ENCODE measurements around the gene PAQR5.
"Not testable (repeated sequence)": the region's sequence is repeated elsewhere in the genome, so short reads cannot be mapped to it uniquely, and the experiment has no call there.

Gene PAQR5

DNA sequence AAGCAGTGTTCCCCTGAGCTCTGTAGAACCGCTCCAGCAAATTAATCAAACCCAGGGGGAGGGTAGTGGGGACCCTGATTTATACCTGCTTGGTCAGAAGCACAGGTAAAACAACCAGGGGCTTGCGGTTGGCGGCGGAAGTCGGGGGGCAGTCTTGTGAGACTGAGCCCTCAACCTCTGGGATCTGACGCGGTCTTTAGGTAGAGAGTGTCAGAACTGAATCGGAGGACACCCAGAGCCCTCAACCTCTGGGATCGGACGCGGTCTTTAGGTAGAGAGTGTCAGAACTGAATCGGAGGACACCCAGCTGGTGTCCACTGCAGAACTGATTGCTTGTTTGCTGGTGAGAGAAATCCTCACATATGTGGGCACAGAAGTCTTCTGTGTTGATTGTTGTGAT is 12.9 kb upstream of the PAQR5 start:
- Histone ChIP-seq H3K36me3 (no peaks in the 10 kb centered on the region), H3K4me1 (peaks cover 12% of the 10 kb centered on the region), H3K9me3 (no peaks in the 10 kb centered on the region), H3K27me3 (no peaks in the 10 kb centered on the region), H3K4me3 (ENCODE audit: low read depth, low read length) (no peak overlapping the region)
- TF ChIP-seq, protein P1, sequence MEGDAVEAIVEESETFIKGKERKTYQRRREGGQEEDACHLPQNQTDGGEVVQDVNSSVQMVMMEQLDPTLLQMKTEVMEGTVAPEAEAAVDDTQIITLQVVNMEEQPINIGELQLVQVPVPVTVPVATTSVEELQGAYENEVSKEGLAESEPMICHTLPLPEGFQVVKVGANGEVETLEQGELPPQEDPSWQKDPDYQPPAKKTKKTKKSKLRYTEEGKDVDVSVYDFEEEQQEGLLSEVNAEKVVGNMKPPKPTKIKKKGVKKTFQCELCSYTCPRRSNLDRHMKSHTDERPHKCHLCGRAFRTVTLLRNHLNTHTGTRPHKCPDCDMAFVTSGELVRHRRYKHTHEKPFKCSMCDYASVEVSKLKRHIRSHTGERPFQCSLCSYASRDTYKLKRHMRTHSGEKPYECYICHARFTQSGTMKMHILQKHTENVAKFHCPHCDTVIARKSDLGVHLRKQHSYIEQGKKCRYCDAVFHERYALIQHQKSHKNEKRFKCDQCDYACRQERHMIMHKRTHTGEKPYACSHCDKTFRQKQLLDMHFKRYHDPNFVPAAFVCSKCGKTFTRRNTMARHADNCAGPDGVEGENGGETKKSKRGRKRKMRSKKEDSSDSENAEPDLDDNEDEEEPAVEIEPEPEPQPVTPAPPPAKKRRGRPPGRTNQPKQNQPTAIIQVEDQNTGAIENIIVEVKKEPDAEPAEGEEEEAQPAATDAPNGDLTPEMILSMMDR (IDR thresholded peaks at IDR 0.05; ENCODE audit: low read depth, low read length), result no peak
- no peak for DNase-seq

DNA sequence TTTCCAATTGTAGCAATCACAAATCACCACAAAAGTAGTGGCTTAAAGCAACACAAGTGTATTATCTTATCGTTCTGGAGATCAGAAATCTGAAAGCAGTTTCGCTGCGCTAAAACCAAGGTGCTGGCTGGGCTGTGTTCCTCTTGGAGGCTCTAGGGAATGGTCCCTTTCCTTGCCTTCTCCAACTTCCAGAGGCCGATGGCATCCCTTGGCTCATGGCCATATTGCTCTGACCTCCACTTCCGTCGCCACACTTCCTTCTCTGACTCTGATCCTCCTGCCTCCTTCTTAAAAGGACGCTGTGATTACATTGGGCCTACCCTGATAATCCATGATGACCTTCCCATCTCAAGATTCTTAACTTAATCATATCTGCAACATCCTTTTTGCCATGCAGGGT is 10.7 kb upstream of the PAQR5 start:
- Histone ChIP-seq H3K27me3 (no peaks in the 10 kb centered on the region), H3K36me3 (no peaks in the 10 kb centered on the region), H3K9me3 (no peaks in the 10 kb centered on the region), H3K4me3 (ENCODE audit: low read depth, low read length) (no peak overlapping the region), H3K4me1 (peaks cover 12% of the 10 kb centered on the region)
- TF ChIP-seq, protein P1 (IDR thresholded peaks at IDR 0.05; ENCODE audit: low read depth, low read length), result no peak
- DNase-seq, result no peak

- Histone ChIP-seq H3K9me3 (no peaks in the 10 kb centered on the region), H3K36me3 (no peaks in the 10 kb centered on the region), H3K27me3 (no peaks in the 10 kb centered on the region), H3K4me3 (ENCODE audit: low read depth, low read length) (no peak overlapping the region), H3K4me1 (peaks cover 12% of the 10 kb centered on the region)
- DNase-seq, result no peak
- TF ChIP-seq, protein P1 (IDR thresholded peaks at IDR 0.05; ENCODE audit: low read depth, low read length), result no peak
Observed at GRCh38 chr15:69288531-69289341, 10.0 kb upstream of the PAQR5 start.

DNA sequence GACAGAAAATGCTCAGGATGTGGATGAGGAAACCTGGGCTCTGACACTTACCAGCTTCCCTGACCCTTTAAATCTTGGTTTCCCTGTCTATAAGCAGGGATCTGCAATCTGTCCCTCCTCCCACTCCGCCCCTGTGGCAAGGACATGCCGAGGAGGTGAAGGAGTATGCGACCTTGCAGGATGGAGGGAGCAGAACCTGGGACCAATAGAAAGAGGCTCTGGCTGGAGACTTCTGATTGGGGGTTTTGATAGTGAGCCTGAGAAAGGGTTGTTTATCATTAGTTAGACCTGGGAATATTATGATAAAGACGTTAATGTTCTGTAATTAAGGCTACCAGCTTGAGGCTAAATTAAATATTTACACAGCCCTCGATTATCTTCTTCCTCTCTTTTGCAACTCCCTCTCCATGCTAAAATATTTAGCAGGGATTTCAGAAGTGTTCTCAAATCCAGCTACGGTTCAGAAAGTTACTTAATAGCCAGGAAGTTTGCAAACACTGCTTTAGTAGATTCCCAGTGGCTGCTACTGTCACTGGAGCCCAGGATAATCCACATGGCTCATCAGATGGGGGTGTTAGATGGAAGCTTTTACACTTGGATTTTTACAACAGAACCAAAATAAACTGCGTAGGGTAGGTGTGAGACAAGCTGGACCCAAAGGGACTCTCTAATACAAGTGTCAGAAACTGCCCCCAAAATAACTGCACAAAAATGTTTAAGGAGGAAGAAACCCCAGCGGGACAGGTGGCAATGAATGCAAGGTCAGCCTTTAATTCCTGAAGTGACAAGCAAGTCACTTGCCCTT is 9.2 kb upstream of the PAQR5 start:
- Histone ChIP-seq H3K4me3 (ENCODE audit: low read depth, low read length) (no peak overlapping the region), H3K9me3 (no peaks in the 10 kb centered on the region), H3K27me3 (no peaks in the 10 kb centered on the region), H3K4me1 (peaks cover 12% of the 10 kb centered on the region), H3K36me3 (no peaks in the 10 kb centered on the region)
- DNase-seq, result no peak
- TF ChIP-seq, protein P1 (IDR thresholded peaks at IDR 0.05; ENCODE audit: low read depth, low read length), result no peak

DNA sequence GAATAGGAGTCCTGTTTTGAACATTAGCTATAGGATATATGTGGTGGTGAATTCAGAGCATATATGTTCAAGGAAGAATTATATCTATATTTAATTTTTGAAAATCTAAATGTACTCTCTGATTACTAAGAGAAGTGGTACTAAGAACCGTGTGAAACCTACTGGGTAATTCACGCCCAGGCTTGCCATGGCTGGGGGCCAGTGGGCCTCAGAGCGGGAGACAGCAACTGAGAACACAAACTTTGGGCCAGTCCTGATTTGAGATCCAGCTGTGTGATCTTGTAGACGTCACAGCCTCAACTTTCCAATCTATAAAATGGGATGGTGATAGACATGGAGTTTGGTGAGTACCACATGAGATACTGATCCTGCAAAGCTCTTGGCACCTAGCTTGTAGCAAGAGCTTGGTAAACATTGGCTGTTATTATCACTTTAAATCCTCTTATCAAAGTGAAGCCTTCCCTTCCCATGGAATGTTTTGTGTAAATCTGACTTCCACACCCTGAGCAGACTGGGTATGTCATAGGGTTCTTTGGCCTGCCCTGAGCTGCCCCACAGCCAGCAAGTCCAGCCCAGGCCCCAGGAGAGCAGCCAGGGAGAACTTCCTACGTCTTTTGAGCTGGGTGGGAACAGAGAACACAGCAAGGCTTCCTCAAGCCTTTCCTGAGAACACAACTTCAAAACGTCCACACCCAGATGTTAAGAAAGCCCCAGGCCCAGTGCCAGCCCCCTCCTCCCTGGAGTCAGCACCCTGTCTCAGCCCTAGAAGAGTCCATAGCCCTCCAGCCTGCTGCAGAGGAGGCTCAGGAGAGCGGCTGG is 8.2 kb upstream of the PAQR5 start:
- DNase-seq, result no peak
- Histone ChIP-seq H3K4me3 (ENCODE audit: low read depth, low read length) (no peak overlapping the region), H3K36me3 (no peaks in the 10 kb centered on the region), H3K9me3 (no peaks in the 10 kb centered on the region), H3K4me1 (peaks cover 12% of the 10 kb centered on the region), H3K27me3 (no peaks in the 10 kb centered on the region)
- TF ChIP-seq, protein P1 (IDR thresholded peaks at IDR 0.05; ENCODE audit: low read depth, low read length), result no peak

- not testable (repeated sequence) for H3K9me3 ChIP-seq; DNase-seq; H3K4me3 ChIP-seq (ENCODE audit: low read depth, low read length); H3K36me3 ChIP-seq; H3K27me3 ChIP-seq
- H3K4me1 ChIP-seq, result peaks cover 12% of the 10 kb centered on the region
Observed at GRCh38 chr15:69291651-69292050, 7.1 kb upstream of the PAQR5 start.
